CD14-positive monocyte (primary cell): Measurements from ENCODE around the gene CUEDC1. TPM values are rescaled to one million over a fixed set of nuclear protein-coding genes. Genes with fewer than 3 reads are reported as not detected.
A peak's percentile ranks its signal among the peaks of the same experiment; 100 is the strongest.

Experiments used
- DNase-seq, 3 donors: peaks; one replicate each; pipeline ENCODE4 v3.0.0-alpha.2; 2011 to 2022
- H2AFZ ChIP-seq: 2 replicates; pipeline ENCODE4 v1.6.0; 2012; ENCODE audit warnings: mild to moderate bottlenecking, low read depth, low read length, inconsistent platforms; ENCODE audit not compliant: insufficient read depth, poor library complexity, severe bottlenecking
- H3K27ac ChIP-seq, 2 donors: 1 replicate in 1 of 2; 2 replicates in 1 of 2; pipeline ENCODE4 v1.5.1; 2012 to 2013; ENCODE audit warnings: low read length in 2 of 2, control low read depth in 1 of 2, inconsistent platforms in 1 of 2, low read depth in 1 of 2, mild to moderate bottlenecking in 1 of 2
- H3K27me3 ChIP-seq, 2 donors: one replicate each; pipeline versions ENCODE4 v1.6.0 to v1.6.1; 2011 to 2013; ENCODE audit warnings: low read length in 2 of 2; ENCODE audit not compliant: control insufficient read depth in 2 of 2, insufficient read depth in 2 of 2
- H3K36me3 ChIP-seq, 2 donors: replicated peaks in 1 of 2; 1 replicate in 1 of 2; 2 replicates in 1 of 2; pipeline versions ENCODE4 v1.5.1 to v1.6.1; 2012 to 2013; ENCODE audit warnings: low read length in 2 of 2, control low read depth in 1 of 2, inconsistent platforms in 1 of 2, mild to moderate bottlenecking in 1 of 2; ENCODE audit not compliant: insufficient read depth in 2 of 2, control insufficient read depth in 1 of 2
- H3K4me1 ChIP-seq, 2 donors: 1 replicate in 1 of 2; 2 replicates in 1 of 2; pipeline versions ENCODE4 v1.5.1 to v1.6.1; 2012 to 2013; ENCODE audit warnings: low read length in 2 of 2, control low read depth in 1 of 2, inconsistent platforms in 1 of 2, mild to moderate bottlenecking in 1 of 2, moderate library complexity in 1 of 2; ENCODE audit not compliant: insufficient read depth in 2 of 2, control insufficient read depth in 1 of 2
- H3K4me2 ChIP-seq: replicated peaks from 2 replicates; pipeline ENCODE3; 2012; ENCODE audit warnings: low read length, moderate library complexity, mild to moderate bottlenecking; ENCODE audit not compliant: poor library complexity, severe bottlenecking; ENCODE audit errors: extremely low read depth
- H3K4me3 ChIP-seq, 3 experiments: fragments of 200-600 bp in 1 of 3; sonication (generic) in 1 of 3; replicated peaks in 1 of 3; 1 replicate in 2 of 3; 2 replicates in 1 of 3; pipeline ENCODE4 v1.5.1; 2011 to 2013; ENCODE audit warnings: low read length in 3 of 3, mild to moderate bottlenecking in 3 of 3, control low read depth in 2 of 3, low read depth in 2 of 3, inconsistent platforms in 1 of 3, moderate library complexity in 1 of 3
- H3K79me2 ChIP-seq: 2 replicates; pipeline ENCODE4 v1.6.0; 2012; ENCODE audit warnings: mild to moderate bottlenecking, control low read depth, inconsistent platforms, low read length, moderate library complexity; ENCODE audit not compliant: insufficient read depth
- H3K9ac ChIP-seq: 2 replicates; pipeline ENCODE4 v1.6.0; 2017; ENCODE audit warnings: low read length, mild to moderate bottlenecking; ENCODE audit not compliant: insufficient read depth, poor library complexity, severe bottlenecking
- H3K9me3 ChIP-seq, 2 donors: replicated peaks in 1 of 2; 1 replicate in 1 of 2; 2 replicates in 1 of 2; pipeline versions ENCODE4 v1.5.1 to v1.6.1; 2012 to 2013; ENCODE audit warnings: low read length in 2 of 2, control low read depth in 1 of 2; ENCODE audit not compliant: control insufficient read depth in 1 of 2, insufficient read depth in 1 of 2
- H4K20me1 ChIP-seq: 2 replicates; pipeline ENCODE4 v1.6.0; 2012; ENCODE audit warnings: mild to moderate bottlenecking, low read length, control low read depth, moderate library complexity; ENCODE audit not compliant: insufficient read depth
- H3K27ac Mint-ChIP-seq, 7 donors: one replicate each; pipeline ENCODE4 v1.8.0; 2020; ENCODE audit warnings: mild to moderate bottlenecking in 7 of 7, mixed read lengths in 7 of 7, moderate library complexity in 6 of 7, inconsistent platforms in 2 of 7
- H3K27me3 Mint-ChIP-seq, 3 donors: one replicate each; pipeline ENCODE4 v1.8.0; 2021 to 2022; ENCODE audit warnings: low read depth in 3 of 3, mild to moderate bottlenecking in 3 of 3, mixed read lengths in 3 of 3, moderate library complexity in 3 of 3, inconsistent platforms in 1 of 3
- H3K36me3 Mint-ChIP-seq, 2 donors: one replicate each; pipeline ENCODE4 v1.8.0; 2020; ENCODE audit warnings: mixed read lengths in 2 of 2, inconsistent platforms in 1 of 2, mild to moderate bottlenecking in 1 of 2
- H3K4me1 Mint-ChIP-seq: one replicate; pipeline ENCODE4 v1.8.0; 2020; ENCODE audit warnings: mild to moderate bottlenecking, mixed read lengths
- H3K4me3 Mint-ChIP-seq, 2 donors: one replicate each; pipeline ENCODE4 v1.8.0; 2020; ENCODE audit warnings: mild to moderate bottlenecking in 2 of 2, mixed read lengths in 2 of 2, moderate library complexity in 1 of 2
- H3K9me3 Mint-ChIP-seq, 7 donors: one replicate each; pipeline ENCODE4 v1.8.0; 2020 to 2022; ENCODE audit warnings: mixed read lengths in 7 of 7, mild to moderate bottlenecking in 6 of 7, moderate library complexity in 6 of 7, inconsistent platforms in 2 of 7
- WGBS: methylation state at CpG from one replicate; pipeline ENCODE4 v1.1.5; 2013; ENCODE audit warnings: missing lambda C conversion rate; ENCODE audit not compliant: insufficient coverage; 5-methylcytosine and 5-hydroxymethylcytosine counted together
- intact Hi-C, 2 donors: fragments of 100-400 bp; cut with micrococcal nuclease; formaldehyde crosslinking; loops; one replicate each; pipeline versions ENCODE4 v1.15.0 to v1.15.1; 2023
- polyA plus RNA-seq, 3 donors: library from polyadenylated mRNA; depleted of rRNA in 1 of 3; unstranded in 2 of 3; stranded (reverse) in 1 of 3; fragments of 300-500 nt in 2 of 3; fragments of >200 nt in 1 of 3; fragmentation: Illumina TruSeq in 2 of 3; gene quantifications; 1 replicate in 2 of 3; 2 replicates in 1 of 3; pipeline ENCODE4 v1.2.3, GENCODE V29; 2012 to 2021
- TF ChIP-seq, protein P1 (sequence below): fragments of 200-600 bp; IDR thresholded peaks from one replicate; pipeline ENCODE4 v1.8.0; 2022; ENCODE audit warnings: antibody characterized with exemption, mild to moderate bottlenecking

CUEDC1 gene
- polyA plus RNA-seq, 3 donors: 4.2 to 31.0 (median 4.3) TPM

GRCh38 chr17:57995076-57995956 lies 40.1 kb upstream of the CUEDC1 start:
- Histone ChIP-seq H4K20me1 (peaks cover 26% of the 10 kb centered on the region), H3K27ac (no peak overlapping the region), H3K9me3 (no peaks in the 10 kb centered on the region), H3K36me3 (peaks cover 0 to 27% of the 10 kb centered on the region in 2 donors), H3K4me2 (no peak overlapping the region), H3K9ac (no peak overlapping the region), H3K4me1 (peaks cover 13 to 20% of the 10 kb centered on the region in 2 donors), H3K4me3 (no peak overlapping the region), H3K79me2 (peaks cover 6% of the 10 kb centered on the region), H2AFZ (no peak overlapping the region), H3K27me3 (no peaks in the 10 kb centered on the region)
- Mint-ChIP-seq H3K4me3 (peak overlapping the region in 1 of 2 donors; percentile 23), H3K9me3 (no peaks in the 10 kb centered on the region), H3K4me1 (peaks cover 26% of the 10 kb centered on the region), H3K27ac (peak overlapping the region in 1 of 7 donors; percentile 23), H3K36me3 (peaks cover 13 to 20% of the 10 kb centered on the region in 2 donors), H3K27me3 (no peaks in the 10 kb centered on the region)
- intact Hi-C loops: loop anchor here (2.0 to 5.0 kb wide), 2 partner anchors 137 to 138 kb away; no protein-coding TSS in a partner anchor
- peak; percentile 59 to 73 (median 70) for DNase-seq
- TF ChIP-seq, protein P1, sequence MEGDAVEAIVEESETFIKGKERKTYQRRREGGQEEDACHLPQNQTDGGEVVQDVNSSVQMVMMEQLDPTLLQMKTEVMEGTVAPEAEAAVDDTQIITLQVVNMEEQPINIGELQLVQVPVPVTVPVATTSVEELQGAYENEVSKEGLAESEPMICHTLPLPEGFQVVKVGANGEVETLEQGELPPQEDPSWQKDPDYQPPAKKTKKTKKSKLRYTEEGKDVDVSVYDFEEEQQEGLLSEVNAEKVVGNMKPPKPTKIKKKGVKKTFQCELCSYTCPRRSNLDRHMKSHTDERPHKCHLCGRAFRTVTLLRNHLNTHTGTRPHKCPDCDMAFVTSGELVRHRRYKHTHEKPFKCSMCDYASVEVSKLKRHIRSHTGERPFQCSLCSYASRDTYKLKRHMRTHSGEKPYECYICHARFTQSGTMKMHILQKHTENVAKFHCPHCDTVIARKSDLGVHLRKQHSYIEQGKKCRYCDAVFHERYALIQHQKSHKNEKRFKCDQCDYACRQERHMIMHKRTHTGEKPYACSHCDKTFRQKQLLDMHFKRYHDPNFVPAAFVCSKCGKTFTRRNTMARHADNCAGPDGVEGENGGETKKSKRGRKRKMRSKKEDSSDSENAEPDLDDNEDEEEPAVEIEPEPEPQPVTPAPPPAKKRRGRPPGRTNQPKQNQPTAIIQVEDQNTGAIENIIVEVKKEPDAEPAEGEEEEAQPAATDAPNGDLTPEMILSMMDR: peak; percentile 89
- WGBS: 38% methylated on average over 4 of the region's 4 CpGs

- Mint-ChIP-seq H3K27me3 (no peaks in the 10 kb centered on the region), H3K4me1 (peaks cover 31% of the 10 kb centered on the region), H3K36me3 (peaks cover 11 to 20% of the 10 kb centered on the region in 2 donors), H3K27ac (no peak overlapping the region), H3K4me3 (no peak overlapping the region), H3K9me3 (no peaks in the 10 kb centered on the region)
- Histone ChIP-seq H3K9me3 (no peaks in the 10 kb centered on the region), H3K36me3 (peaks cover 0 to 20% of the 10 kb centered on the region in 2 donors), H3K79me2 (peaks cover 6% of the 10 kb centered on the region), H3K4me3 (no peak overlapping the region), H2AFZ (no peak overlapping the region), H4K20me1 (peaks cover 17% of the 10 kb centered on the region), H3K27me3 (no peaks in the 10 kb centered on the region), H3K4me2 (no peak overlapping the region), H3K4me1 (peaks cover 13 to 21% of the 10 kb centered on the region in 2 donors), H3K9ac (no peak overlapping the region), H3K27ac (no peak overlapping the region)
- TF ChIP-seq, protein P1: no peak
- DNase-seq: no peak
- intact Hi-C loops: loop anchor here in 1 of 2 donors (2.0 kb wide), 1 partner anchor 136 kb away; no protein-coding TSS in a partner anchor
- WGBS: 50% methylated on average over 2 of the region's 2 CpGs
Measured at GRCh38 chr17:57994436-57994835, 39.2 kb upstream of the CUEDC1 start.
